HG03025 (cell line): ENCODE data around the gene OR2V1.
"Not testable (repeated sequence)": the region's sequence is repeated elsewhere in the genome, so short reads cannot be mapped to it uniquely, and the experiment has no call there.

Source experiments
- ATAC-seq: cut with Tn5 transposase; IDR thresholded peaks from one replicate; pipeline ENCODE4 v1.9.1; 2021; ENCODE audit warnings: mild to moderate bottlenecking, moderate library complexity; ENCODE audit not compliant: unreplicated experiment, low FRiP score

The OR2V1 gene

GRCh38 chr5:181130832-181131496, at the start of gene OR2V1:
OR2V1 (minus strand) TSS chr5:181131169; CDS start chr5:181125304, 5,865 bp downstream.
- no peak for ATAC-seq

DNA sequence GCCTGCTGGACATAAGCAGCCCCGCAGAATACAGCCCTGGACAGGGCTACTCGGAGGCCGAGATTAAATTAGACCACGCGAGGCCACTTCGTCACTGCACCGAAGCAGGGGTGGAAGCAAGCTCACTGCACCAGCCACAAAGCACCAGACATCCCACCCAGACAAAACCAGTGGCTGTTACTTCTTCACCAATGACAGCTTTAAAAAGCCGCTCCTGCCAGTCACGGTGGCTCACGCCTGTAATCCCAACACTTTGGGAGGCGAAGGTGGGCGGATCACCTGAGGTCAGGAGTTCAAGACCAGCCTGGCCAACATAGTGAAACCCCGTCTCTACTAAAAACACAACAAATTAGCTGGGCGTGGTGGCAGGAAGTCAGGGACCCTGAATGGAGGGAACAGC, 46.6 kb upstream of the OR2V1 start:
- not testable (repeated sequence) for ATAC-seq

- no peak for ATAC-seq
Observed at GRCh38 chr5:181176254-181176952, 45.4 kb upstream of the OR2V1 start.

DNA sequence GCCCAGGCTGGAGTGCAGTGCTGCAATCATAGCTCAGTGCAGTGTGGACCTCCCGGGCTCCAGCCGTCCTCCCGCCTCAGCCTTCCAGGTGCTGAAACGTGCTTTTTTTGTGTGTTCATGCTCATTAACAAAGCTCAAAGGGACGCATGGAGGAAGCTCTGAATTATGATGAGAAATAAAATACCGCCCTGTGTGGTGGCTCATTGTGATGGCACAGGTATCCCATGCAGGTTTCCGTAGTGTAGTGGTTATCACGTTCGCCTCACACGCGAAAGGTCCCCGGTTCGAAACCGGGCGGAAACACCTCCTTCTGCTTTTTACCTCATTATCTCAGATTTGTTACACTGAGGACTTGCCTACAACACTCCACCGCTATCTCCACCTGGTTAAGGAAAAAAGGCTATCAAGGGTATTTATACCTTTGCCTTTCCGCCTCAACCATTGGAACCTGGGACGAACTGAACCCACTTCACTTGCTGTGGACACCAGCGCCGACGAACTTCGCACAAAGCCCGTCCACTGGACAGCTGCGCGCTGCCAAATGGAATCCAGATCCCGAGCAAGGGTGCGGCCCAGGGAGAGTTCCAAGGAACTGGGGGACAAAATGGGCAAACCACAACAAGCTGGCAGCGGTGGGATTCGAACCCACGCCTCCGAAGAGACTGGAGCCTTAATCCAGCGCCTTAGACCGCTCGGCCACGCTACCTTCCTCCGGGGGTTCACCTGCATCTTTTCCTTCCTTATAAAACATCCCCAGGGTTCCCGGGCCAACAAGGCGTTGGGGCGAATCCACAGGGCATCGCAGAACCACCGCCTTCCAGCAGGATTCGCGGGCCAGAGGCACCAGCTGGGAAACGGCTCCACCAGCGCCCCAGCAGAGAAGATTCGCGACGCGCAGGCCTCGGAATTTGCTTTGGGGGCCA, 42.7 kb upstream of the OR2V1 start:
- no peak for ATAC-seq

GRCh38 chr5:181173027-181173419, 42.1 kb upstream of the OR2V1 start:
- ATAC-seq: no peak

- no peak for ATAC-seq
Observed at GRCh38 chr5:181171782-181172181, 40.8 kb upstream of the OR2V1 start.

GRCh38 chr5:181170996-181171395, 40.0 kb upstream of the OR2V1 start:
- no peak for ATAC-seq

- no peak for ATAC-seq
Observed at GRCh38 chr5:181170237-181170825, 39.4 kb upstream of the OR2V1 start.

DNA sequence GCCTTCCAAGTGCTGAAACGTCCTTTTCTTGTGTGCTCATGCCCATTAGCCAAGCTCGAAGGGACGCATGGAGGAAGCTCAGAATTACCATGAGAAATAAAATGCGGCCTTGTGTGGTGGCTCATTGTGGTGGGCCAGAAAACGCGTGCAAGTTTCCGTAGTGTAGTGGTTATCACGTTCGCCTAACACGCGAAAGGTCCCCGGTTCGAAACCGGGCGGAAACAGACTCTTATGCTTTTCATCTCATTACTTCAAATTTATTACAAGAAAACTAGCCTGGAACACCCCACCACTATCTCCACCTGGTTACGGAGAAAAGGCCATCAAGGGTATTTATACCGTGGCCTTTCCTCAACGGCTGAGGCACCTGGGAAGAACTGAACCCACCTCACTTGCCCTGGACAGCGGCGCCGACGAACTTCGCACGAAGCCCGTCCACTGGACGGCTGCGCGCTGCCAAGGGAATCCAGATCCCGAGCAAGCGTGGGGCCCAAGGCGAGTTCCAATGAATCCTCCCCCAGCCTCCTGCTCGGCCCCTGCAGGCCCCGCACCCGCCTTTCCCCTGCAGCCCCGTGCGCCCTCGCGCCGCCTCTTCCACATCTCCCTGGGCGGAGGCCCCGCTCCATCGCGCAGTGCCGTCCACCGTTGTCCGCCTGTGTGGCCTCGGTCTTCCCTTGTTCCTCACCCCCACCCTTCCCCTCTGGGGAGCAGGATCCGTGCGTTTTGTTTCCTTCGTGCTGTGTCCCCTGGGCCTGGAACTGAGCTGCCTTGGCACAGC, 38.7 kb upstream of the OR2V1 start:
- not testable (repeated sequence) for ATAC-seq

- no peak for ATAC-seq
Observed at GRCh38 chr5:181168595-181169118, 37.7 kb upstream of the OR2V1 start.

DNA sequence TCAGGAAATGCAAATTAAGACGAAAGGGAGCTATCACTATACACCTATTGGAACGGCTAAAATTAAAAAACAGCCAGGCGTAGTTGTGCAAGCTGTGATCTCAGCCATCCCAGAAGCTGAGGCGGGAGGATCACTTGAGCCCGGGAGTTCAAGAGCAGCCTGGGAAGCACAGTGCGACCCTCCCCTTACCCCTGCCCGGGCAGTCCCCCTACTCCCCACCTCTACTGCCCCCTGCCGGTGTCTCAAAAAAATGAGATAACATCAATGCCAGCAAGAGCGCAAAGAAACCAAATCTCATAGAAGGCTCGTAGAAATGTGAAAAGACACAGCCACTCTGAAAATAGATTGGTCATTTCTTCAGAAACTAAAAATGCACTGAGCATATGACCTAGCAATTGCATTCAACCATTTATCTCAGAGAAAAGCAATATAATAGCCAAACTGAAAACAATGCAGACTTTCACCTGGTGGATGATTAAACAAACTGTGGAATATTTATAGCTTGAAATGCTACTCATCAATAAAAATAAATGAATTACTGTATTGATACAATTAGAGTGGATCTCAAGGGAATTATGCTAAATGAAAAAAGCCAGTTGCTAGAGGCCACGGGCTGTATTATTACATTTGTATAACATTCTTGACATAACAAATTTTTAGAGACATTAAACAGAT, 37.0 kb upstream of the OR2V1 start:
- no peak for ATAC-seq

DNA sequence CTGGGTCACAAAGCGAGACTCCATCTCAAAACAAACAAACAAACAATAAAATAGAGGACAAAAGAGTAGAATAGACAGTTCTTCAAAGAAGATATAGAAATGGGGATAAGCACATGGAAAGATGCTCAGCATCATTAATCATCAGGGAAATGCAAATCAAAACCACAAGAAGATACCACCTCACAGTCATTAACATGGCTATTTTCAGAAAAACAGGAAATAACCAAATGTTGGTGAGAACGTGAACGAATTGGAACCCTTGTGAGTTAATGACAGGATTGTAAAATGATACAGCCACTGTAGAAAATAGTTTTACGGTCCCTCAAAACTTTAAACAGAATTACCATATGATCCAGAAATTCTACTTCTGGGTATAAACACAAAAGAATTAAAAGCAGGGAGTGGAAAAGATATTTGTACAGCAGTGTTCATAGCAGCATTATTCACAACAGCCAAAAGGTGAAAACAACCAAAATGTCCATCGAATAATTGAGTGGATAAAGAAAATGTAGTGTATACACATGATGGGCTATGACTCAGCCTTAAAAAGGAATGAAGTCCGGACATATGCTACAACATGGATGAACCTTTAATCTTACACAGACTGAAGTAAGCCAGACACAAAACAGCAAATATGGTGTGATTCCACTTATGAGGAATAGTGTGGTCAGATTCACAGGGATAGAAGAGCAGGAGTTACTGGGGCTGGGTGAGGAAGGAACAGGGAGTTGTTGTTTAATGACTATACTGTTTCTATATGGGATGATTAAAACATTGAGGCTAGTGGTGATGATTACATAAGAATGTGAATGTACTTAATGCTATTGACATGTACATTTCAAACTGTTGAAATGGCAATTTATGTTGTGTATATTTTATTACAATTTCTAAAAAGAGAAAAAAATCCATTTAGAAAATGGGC, 36.1 kb upstream of the OR2V1 start:
- no peak for ATAC-seq

- no peak for ATAC-seq
Observed at GRCh38 chr5:181164076-181164952, 33.3 kb upstream of the OR2V1 start.

DNA sequence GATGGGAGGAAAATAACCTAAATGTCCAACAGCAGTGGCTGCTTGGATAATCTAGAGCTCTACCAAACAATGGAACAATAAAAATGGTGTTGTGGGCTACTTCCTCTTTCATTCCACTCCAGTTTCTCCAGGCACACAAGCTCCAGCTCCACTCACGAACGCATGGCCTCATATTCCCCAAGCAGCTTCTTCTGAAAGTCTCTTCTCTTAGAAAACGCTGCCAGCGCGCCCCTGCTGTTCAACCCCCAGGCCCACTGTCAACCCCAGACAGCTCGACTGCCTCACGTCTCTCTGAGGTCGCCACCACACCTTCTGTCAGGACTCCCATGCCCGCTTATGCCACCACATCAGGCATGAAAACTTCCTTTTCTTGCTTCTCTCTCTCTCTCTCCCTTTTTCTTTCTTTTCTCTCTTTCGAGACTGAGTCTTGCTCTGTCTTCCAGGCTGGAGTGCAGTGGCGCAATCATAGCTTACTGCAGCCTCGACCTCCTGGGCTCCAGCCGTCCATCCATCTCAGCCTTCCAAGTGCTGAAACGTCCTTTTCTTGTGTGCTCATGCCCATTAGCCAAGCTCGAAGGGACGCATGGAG, 32.6 kb upstream of the OR2V1 start:
- no peak for ATAC-seq

DNA sequence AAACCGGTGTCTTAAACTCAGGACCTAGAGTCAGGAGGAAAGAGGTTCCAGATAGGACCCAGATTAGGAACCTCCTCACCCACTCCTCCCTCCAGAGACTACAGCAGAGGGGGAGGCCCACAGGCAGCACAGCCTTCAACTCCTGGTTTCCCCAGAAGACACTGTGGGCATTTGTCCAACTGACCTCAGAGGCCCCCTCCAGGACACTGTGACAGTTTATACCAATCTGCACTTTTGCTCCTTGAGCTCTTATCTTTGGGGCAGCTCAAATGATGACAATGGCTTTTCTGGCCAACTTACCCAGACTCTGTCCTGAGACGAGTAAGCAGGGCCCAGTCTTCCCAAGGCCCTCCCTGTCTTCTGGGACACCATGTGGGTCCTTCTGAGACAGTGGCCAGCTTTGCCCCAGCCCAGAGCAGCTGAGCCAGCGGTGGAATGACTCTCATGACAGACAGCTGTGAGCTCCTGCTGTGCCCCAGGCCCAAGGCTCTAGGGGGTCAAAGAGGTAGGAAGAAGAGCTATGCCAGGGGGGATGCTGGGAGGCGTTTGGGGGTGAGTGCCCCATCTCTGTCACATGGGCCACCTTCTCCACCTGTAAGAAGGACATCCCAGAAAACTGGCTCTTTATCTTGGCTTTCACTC, 30.7 kb upstream of the OR2V1 start:
- no peak for ATAC-seq

DNA sequence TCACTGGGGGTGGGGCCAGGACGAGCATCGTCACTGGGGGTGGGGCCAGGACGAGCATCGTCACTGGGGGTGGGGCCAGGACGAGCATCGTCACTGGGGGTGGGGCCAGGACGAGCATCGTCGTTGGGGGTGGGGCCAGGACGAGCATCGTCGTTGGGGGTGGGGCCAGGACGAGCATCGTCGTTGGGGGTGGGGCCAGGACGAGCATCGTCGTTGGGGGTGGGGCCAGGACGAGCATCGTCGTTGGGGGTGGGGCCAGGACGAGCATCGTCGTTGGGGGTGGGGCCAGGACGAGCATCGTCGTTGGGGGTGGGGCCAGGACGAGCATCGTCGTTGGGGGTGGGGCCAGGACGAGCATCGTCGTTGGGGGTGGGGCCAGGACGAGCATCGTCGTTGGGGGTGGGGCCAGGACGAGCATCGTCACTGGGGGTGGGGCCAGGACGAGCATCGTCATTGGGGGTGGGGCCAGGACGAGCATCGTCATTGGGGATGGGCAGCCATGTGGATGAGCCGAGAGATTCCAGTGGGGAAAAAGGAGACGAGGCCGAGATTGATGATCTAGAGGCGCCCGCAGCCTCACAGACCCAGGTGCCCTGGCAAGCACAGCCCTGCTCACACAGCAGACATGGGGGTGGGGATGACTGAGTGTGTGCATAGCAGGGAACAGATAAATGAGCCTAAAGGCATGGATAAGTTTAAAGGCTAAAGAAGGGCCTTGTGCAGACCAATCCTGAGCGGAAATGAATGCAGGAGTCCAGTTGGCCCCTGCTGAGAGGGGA, 30.0 kb upstream of the OR2V1 start:
- not testable (repeated sequence) for ATAC-seq
